ENCODE results near the gene NFATC2IP.

The NFATC2IP gene

DNA sequence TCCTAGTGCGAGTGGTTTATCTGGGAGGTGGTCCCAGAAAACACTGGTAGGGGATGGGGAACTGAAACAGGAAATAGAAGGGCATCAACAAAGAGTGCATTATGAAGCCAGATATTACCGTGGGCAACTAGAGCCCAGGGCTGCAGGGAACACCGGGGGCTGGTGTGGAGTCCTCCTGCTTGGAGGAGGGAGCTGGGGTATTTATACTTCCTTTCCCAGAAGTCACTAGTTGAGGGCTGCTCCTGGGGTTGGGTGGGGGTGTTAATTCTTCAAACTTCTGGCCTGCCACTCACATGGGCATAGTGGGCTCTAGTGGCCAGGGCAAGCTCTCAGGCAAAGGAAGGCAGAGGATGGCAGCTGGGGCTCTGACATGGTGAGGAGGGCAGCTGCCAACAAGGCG, 48.8 kb downstream of the NFATC2IP start:
- no peak for DNase-seq (ENCODE audit: low read depth)

DNA sequence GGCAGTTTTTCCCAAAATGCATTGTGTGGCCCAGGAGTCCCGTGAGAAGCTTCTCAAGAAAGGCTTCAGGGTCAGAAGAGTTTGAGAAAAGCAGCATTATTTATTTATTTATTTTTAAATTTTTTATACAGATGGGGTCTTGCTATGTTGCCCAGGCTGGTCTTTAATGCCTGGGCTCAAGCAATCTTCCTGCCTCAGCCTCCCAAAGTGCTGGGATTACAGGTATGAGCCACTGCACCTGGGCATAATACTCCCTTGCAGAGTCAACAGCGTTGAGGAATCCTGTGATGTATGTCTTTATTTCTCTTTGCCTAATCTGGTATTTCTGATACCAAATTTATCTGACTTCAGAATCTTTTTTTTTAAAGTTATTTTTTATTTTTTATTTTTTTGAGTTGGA, 49.3 kb downstream of the NFATC2IP start:
- DNase-seq (ENCODE audit: low read depth): no peak

DNA sequence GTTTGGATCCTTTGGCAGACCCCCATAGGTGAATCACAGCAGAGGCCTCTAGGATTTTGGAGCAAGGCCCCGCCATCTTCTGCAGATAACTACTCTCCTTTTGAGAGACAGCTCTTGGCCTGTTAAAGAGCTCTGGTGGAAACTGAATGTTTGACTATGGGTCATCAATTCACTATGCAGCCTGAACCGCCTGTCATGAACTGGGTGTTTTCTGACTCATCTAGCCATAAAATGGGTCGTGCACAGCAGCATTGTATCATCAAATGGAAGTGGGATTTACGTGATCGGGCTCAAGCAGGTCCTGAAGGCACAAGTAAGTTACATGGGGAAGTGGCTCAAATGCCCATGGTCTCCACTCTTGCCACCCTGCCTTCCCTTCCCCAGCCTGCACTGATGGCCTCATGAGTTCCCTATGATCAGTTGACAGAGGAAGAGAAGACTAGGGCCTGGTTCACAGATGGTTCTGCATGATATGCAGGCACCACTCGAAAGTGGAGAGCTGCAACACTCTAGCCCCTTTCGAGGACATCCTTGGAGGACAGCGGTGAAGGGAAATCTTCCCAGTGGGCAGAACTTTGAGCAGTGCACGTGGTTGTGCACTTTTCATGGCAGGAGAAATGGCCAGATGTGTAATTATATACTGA, 53.9 kb downstream of the NFATC2IP start:
- peak; percentile 22 for DNase-seq (ENCODE audit: low read depth)

GRCh38 chr16:29007730-29008593, 57.2 kb downstream of the NFATC2IP start:
- DNase-seq (ENCODE audit: low read depth): peak; percentile 34

- no peak for DNase-seq (ENCODE audit: low read depth)
Measured at GRCh38 chr16:29009050-29009837, 58.5 kb downstream of the NFATC2IP start.

DNA sequence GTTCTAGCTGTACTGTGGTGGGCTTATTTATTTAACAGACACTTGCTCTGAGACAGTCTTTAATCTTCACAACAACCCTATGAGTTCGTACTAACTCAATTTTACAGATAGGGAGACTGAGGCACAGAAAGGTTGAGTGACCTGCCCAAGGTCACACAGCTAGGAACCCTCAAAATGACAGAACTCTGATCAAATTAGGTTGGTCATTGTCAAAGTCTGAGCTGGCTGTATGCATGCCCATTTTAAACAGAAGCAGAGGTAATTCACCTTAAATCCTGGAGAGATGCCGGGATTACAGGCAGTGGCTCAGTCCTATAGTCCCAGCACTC, 59.1 kb downstream of the NFATC2IP start:
- DNase-seq (ENCODE audit: low read depth): no peak

GRCh38 chr16:29011112-29011511, 60.4 kb downstream of the NFATC2IP start:
- no peak for DNase-seq (ENCODE audit: low read depth)

- DNase-seq (ENCODE audit: low read depth): no peak
Measured at GRCh38 chr16:29011851-29012250, 61.1 kb downstream of the NFATC2IP start.

DNA sequence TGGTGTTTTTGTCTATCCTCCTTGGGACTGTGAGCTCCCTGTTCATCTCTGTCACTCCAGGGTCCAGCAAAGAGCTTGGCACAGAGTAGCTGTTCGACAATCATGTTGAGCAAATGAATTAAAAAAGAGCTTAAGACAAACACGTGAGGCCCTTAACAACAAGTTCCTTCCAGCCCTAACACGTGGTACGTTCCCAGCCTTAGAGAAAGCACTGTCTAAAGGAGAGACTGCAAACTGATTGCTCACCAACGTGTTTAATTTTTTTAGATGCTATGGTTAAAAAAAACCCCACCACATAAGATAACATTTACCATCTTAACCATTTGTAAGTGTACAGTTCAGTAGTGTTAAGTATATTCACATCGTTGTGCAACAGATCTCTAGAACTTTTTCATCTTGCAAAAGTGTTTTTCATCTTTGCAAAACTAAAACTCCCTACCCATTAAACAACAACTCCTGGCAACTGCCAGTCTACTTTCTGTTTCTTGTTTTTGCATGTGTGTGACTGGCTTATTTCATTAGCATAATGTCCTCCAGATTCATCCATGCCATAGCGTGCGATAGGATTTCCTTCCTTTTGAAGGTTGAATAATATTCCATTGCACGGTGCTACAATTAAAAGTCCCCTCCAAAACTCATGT, 62.3 kb downstream of the NFATC2IP start:
- no peak for DNase-seq (ENCODE audit: low read depth)

DNA sequence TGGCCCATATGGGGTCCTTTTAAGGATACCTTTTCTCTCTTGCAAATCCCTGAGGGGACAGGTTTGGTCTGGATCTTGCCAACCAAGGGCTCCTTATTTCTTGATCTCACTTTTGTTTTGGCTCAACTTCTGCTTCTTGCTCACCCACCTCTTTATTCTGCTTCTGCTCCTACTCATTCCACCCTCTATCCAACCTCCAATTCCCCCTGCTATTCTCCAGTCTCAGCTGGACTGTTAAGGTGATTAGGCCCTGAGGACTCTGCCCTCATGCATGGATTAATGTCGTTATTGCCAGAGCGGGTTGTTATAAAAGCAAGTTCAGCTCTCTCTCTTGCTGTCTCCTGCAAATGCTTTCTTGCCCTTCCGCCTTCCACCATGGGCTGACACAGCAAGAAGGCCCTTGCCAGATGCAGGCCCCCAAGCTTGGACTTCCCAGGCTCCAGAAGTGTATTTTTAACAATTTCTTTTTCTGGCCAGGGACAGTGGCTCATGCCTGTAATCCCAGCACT, 63.9 kb downstream of the NFATC2IP start:
- DNase-seq (ENCODE audit: low read depth): no peak
